ENCODE measurements around the gene CLCN6.

The CLCN6 gene

DNA sequence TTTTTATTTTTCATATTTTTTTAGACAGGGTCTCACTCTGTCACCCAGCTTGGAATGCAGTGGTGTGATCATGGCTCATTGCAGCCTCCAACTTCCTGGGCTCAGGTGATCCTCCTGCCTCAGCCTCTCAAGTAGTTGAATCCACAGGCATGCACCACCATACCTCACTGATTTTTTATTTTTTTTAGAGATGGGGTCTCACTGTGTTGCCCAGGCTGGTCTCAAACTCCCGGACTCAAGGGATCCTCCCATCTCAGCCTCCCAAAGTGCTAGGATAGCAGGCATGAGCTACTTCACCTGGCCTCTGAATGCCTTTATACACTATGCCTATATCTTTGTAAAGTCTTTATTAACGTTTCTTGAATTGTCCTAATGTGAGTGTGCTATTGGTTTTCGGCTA is 63.1 kb downstream of the CLCN6 start:
- TF ChIP-seq POLR2AphosphoS5 (IDR thresholded peaks at IDR 0.05; ENCODE audit: low read depth, low read length) = no peak
- no peak for TF ChIP-seq POLR2A (IDR thresholded peaks at IDR 0.05; ENCODE audit: low read depth, low read length)
- TF ChIP-seq TAF1 (IDR thresholded peaks at IDR 0.05; ENCODE audit: borderline replicate concordance, low read depth, low read length) = no peak
- DNase-seq (ENCODE audit: insufficient read length) (no peak), FAIRE-seq (no peak)

- FAIRE-seq = no peak
- no peak for DNase-seq (ENCODE audit: insufficient read length)
- no peak for TF ChIP-seq POLR2A (IDR thresholded peaks at IDR 0.05; ENCODE audit: low read depth, low read length)
- no peak for TF ChIP-seq TAF1 (IDR thresholded peaks at IDR 0.05; ENCODE audit: borderline replicate concordance, low read depth, low read length)
- TF ChIP-seq POLR2AphosphoS5 (IDR thresholded peaks at IDR 0.05; ENCODE audit: low read depth, low read length) = no peak
Observed at GRCh38 chr1:11869650-11870207, 63.7 kb downstream of the CLCN6 start.

DNA sequence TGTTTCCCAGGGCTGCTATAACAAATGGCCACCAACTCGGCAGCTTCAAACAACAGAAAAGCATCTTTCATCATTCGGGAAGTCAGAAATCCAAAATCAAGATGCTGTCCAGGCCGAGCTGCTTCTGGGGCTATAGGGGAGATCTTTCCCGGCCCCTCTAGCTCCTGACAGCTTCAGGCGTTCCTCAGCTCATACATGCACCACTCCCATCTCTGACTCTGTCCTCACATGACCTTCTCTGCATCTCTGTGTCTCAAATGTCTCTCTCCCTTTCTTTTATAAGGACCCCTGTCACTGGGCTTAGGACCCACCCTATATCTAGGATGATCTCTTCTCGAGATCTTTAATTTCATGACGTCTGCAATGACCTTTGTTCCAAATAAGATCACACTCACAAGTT is 66.6 kb downstream of the CLCN6 start:
- FAIRE-seq (no peak), DNase-seq (ENCODE audit: insufficient read length) (no peak)
- TF ChIP-seq POLR2AphosphoS5 (IDR thresholded peaks at IDR 0.05; ENCODE audit: low read depth, low read length) = no peak
- TF ChIP-seq POLR2A (IDR thresholded peaks at IDR 0.05; ENCODE audit: low read depth, low read length) = no peak
- no peak for TF ChIP-seq TAF1 (IDR thresholded peaks at IDR 0.05; ENCODE audit: borderline replicate concordance, low read depth, low read length)

DNA sequence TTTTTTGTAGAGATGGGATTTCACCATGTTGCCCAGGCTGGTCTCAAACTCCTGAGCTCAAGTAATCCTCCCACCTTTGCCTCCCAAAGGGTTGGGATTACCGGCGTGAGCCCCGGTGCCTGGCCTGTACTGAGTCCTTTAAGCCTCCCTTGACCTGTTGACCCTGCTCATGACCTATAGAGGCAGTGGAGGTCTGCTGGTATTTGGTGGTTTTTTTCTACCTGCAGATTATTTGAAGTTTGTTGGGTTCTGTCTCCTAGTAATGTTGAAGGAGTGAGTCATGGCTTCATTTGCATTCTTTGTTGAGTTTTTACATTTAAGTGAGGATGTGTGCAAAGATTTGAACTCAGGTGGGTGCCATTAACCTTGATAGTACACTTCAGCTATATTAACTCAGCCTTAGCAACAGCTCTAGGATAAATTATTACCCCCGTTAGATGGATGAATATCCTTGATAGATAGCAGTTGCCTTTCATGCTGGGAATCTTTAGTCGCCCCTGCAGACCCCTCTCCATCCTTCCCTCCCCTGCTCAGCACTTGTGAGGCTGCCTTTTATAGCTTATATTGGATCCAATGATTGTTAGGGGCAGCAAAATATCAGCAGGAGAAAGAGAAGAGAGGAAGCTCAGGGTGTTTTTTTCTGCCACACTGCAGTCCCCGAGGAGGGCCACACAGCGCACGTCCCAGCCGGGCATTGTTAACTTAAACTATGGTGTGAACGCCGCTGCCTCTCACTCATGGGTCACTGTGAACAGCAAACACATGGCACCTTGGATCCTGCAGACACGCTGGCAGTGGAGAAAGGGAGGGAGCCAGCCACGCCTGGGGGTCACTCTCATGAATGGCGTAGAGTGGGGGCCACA is 67.6 kb downstream of the CLCN6 start:
- TF ChIP-seq POLR2A (IDR thresholded peaks at IDR 0.05; ENCODE audit: low read depth, low read length) = no peak
- TF ChIP-seq TAF1 (IDR thresholded peaks at IDR 0.05; ENCODE audit: borderline replicate concordance, low read depth, low read length) = no peak
- no peak for TF ChIP-seq POLR2AphosphoS5 (IDR thresholded peaks at IDR 0.05; ENCODE audit: low read depth, low read length)
- DNase-seq (ENCODE audit: insufficient read length) (no peak), FAIRE-seq (no peak)

DNA sequence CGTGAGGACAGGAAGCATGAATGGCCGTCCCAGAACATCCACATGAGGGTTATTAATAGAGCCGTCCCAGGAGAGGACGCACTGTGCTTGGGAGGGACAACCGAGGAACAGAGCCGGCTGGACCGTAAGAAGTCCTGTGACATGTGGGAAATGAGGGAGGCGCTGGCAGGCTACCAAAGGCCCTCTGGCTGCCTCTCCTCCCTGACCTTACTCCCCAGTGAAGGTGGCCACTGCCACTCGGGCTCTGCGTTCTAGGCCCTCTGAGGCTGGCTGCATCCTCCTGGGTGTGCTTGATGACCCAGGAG is 68.2 kb downstream of the CLCN6 start:
- FAIRE-seq (no peak), DNase-seq (ENCODE audit: insufficient read length) (no peak)
- no peak for TF ChIP-seq POLR2AphosphoS5 (IDR thresholded peaks at IDR 0.05; ENCODE audit: low read depth, low read length)

GRCh38 chr1:11874624-11875023 is 68.6 kb downstream of the CLCN6 start:
- DNase-seq (ENCODE audit: insufficient read length) (no peak), FAIRE-seq (no peak)
- TF ChIP-seq POLR2AphosphoS5 (IDR thresholded peaks at IDR 0.05; ENCODE audit: low read depth, low read length) = no peak
- TF ChIP-seq POLR2A (IDR thresholded peaks at IDR 0.05; ENCODE audit: low read depth, low read length) = no peak
- TF ChIP-seq TAF1 (IDR thresholded peaks at IDR 0.05; ENCODE audit: borderline replicate concordance, low read depth, low read length) = no peak

DNA sequence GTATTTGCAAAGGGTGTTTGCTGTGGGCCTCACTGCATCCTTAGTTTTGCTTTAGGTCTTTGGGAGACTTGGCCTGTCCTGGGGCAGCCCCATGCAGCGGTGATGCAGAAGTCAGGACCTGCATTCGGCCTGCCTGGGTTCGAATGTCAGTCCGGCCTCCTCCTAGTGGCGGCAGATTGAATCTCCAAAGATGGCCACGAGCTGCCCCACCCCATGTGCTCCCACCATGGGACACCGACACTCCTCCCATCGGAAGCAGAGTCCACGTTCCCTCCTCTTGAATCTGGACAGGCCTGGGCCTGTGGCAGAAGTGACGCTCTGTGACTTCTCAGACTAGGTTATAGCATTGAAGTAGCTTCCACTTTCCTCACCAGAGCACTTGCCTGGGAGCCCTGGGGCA is 69.1 kb downstream of the CLCN6 start:
- no peak for DNase-seq (ENCODE audit: insufficient read length)
- TF ChIP-seq POLR2A (IDR thresholded peaks at IDR 0.05; ENCODE audit: low read depth, low read length) (no peak), TAF1 (IDR thresholded peaks at IDR 0.05; ENCODE audit: borderline replicate concordance, low read depth, low read length) (no peak), POLR2AphosphoS5 (IDR thresholded peaks at IDR 0.05; ENCODE audit: low read depth, low read length) (no peak)
- no peak for FAIRE-seq

GRCh38 chr1:11877074-11877473 is 71.1 kb downstream of the CLCN6 start:
- DNase-seq (ENCODE audit: insufficient read length) (no peak), FAIRE-seq (no peak)
- TF ChIP-seq POLR2A (IDR thresholded peaks at IDR 0.05; ENCODE audit: low read depth, low read length) (no peak), TAF1 (IDR thresholded peaks at IDR 0.05; ENCODE audit: borderline replicate concordance, low read depth, low read length) (no peak), POLR2AphosphoS5 (IDR thresholded peaks at IDR 0.05; ENCODE audit: low read depth, low read length) (no peak)

GRCh38 chr1:11878081-11878890 is 72.3 kb downstream of the CLCN6 start:
- no peak for DNase-seq (ENCODE audit: insufficient read length)
- TF ChIP-seq POLR2A (IDR thresholded peaks at IDR 0.05; ENCODE audit: low read depth, low read length) = no peak
- TF ChIP-seq TAF1 (IDR thresholded peaks at IDR 0.05; ENCODE audit: borderline replicate concordance, low read depth, low read length) = no peak
- TF ChIP-seq POLR2AphosphoS5 (IDR thresholded peaks at IDR 0.05; ENCODE audit: low read depth, low read length) = no peak
- FAIRE-seq = no peak

- TF ChIP-seq POLR2AphosphoS5 (IDR thresholded peaks at IDR 0.05; ENCODE audit: low read depth, low read length) (no peak), POLR2A (IDR thresholded peaks at IDR 0.05; ENCODE audit: low read depth, low read length) (no peak), TAF1 (IDR thresholded peaks at IDR 0.05; ENCODE audit: borderline replicate concordance, low read depth, low read length) (no peak)
- FAIRE-seq = no peak
- no peak for DNase-seq (ENCODE audit: insufficient read length)
Observed at GRCh38 chr1:11878891-11879190, 72.8 kb downstream of the CLCN6 start.

DNA sequence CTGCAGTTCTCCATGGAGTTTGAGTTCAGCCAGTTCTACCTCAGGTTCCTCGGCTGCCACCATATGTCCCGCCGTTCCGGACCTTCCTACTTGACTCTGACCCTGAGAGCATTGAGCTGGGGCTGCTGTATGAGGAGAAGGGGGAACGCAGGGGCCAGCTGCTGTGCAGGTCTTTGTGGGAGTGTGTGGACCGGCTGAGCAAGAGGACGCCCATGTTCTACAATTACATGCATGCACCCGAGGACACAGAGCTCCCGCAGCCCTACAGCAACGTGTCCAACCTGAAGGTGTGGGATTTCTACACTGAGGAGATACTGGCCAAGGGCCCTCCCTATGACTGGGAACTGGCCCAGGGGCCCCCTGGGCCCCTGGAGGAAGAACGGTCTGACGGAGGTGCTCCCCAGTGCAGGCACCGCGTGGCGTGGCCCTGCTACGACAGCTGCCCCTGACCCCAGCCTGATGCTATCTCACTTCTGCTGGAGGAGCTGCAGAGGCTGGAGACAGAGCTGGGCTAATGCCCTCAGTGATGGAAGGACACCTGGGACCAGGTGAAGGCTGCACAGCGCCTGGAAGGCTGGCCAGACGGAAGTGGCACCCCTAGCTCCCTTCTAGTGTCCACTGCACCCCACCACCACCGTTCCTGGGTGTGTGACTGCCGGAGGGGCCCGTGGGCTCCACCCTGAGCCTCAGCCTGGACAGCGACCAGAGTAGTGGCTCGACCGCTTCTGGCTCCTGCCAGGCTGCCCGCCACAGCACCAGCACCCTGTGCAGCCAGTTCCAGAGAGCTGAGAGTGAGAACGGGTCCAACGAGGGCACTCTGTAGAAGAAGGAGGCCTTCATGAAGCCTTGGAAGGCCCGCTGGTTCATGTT is 73.6 kb downstream of the CLCN6 start:
- TF ChIP-seq TAF1 (IDR thresholded peaks at IDR 0.05; ENCODE audit: borderline replicate concordance, low read depth, low read length) = no peak
- TF ChIP-seq POLR2AphosphoS5 (IDR thresholded peaks at IDR 0.05; ENCODE audit: low read depth, low read length) = no peak
- TF ChIP-seq POLR2A (IDR thresholded peaks at IDR 0.05; ENCODE audit: low read depth, low read length) = no peak
- FAIRE-seq (no peak), DNase-seq (ENCODE audit: insufficient read length) (no peak)

Measured in GM12892 (cell line).